ENCODE data around the gene GLCE.
A peak's percentile ranks its signal among the peaks of the same experiment; 100 is the strongest.
"Not testable (repeated sequence)": the region's sequence is repeated elsewhere in the genome, so short reads cannot be mapped to it uniquely, and the experiment has no call there.

Gene GLCE

GRCh38 chr15:69161079-69161877, 843 bp downstream of the GLCE start:
- no peak for DNase-seq

GRCh38 chr15:69161878-69162213, 1.4 kb downstream of the GLCE start:
- DNase-seq, result no peak

DNA sequence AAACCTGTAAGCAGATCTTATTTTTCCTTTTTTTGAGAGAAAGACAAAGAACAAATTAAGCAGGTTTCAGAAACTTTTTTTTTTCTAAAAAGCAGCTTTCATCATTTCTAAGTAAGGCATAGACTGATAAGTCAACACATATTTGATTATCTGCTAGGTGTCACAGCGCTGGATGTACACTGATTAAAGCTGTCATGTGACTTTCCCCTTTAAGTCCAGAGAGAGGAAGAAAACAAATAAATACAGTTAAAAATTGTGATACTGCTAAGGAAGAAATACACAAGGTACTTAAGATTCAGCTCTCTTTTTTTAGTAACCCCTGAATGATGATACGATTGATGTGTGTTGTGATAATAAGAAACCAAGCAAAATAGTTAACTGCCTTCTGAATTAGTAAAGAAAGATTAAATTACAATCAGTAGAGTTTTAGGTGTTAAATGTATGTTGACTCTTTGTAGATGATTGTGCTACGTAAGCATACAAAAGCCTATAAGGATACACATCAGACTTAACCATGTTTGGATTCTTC, 2.8 kb downstream of the GLCE start:
- no peak for DNase-seq

GRCh38 chr15:69164807-69165636, 4.6 kb downstream of the GLCE start:
- peak; percentile 15 for DNase-seq

DNA sequence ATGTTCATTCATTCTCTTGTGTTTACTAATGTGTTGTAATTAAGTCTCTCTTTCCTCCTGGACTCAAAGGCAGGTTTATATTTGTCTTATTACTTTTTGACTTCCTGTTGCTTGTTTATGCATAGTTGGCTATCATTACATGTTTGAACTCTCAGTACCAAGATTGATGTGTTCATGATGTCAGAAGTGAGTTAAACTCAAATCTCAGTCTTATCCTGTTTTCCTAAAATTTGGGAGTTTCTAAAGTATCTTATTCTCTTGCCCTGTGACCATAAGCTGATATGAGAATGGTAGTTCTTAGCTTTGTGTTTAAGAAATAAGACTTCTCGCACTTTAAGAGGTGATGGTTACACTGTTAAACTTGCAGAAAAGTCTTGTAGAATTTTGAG, 5.2 kb downstream of the GLCE start:
- no peak for DNase-seq

GRCh38 chr15:69167218-69167846, 6.9 kb downstream of the GLCE start:
- peak; percentile 68 for DNase-seq

DNA sequence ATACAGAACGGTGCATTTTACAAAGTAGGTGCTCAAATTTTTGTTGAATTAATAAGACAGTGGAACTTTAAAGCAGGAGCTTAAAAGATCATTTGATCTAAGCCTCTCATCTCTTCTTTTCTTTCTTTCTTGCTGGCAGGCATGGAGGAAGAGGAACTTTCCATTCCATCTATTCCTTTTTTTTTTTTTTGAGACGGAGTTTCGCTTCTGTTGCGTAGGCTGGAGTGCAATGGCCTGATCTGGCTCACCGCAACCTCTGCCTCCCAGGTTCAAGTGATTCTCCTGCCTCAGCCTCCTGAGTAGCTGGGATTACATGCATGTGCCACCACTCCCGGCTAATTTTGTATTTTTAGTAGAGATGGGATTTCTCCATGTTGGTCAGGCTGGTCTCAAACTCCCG, 7.9 kb downstream of the GLCE start:
- DNase-seq, result peak; percentile 75

DNA sequence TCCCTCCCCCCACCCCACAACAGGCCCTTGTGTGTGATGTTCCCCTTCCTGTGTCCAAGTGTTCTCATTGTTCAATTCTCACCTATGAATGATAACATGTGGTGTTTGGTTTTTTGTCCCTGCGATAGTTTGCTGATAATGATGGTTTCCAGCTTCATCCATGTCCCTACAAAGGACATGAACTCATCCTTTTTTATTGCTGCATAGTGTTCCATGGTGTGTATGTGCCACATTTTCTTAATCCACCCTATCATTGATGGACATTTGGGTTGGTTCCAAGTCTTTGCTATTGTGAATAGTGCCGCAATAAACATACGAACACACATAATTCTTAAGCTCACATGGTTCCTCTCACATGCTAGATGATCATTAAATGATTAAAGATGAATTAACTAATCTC, 9.1 kb downstream of the GLCE start:
- DNase-seq, result not testable (repeated sequence)

DNA sequence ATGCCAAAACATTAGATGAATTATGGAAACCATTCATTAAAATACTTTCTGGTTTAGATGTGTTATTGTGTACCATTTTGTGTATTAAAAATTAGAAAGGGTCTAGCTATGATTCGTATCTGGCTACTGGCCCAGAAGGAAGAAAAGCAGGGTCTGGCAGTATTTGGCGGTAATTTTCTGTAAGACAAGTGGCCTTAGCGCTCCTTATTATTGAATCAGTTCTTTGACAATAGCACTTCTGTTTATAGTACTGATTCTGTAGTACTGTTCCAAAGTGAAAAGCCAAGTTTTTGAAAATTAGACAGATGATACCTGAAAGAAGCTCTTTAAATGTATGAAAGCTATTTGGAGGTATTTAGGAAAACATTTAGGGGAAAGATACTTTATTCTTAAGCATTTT, 10.2 kb downstream of the GLCE start:
- no peak for DNase-seq

DNA sequence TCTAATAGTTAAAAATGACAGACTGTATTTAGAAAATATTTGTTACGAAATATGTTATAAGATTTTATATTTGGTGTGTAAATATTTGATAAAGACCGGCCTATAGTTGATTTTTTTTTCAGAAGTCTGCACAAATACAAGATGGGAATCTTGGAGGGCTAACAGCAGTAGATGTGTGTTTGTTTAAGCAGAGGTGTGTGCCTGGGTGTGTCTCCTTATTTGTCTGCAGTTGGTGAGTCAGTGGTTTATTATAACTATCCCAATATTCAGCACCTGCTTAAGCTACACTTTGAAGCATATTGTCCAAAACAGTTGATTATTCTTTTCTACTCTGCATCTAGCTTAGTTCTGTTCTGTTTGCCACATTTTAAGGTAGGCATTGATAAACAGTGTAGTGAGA, 12.4 kb downstream of the GLCE start:
- no peak for DNase-seq

- DNase-seq, result no peak
These were observed 15.1 kb downstream of the GLCE start for GRCh38 chr15:69175536-69175935.

DNA sequence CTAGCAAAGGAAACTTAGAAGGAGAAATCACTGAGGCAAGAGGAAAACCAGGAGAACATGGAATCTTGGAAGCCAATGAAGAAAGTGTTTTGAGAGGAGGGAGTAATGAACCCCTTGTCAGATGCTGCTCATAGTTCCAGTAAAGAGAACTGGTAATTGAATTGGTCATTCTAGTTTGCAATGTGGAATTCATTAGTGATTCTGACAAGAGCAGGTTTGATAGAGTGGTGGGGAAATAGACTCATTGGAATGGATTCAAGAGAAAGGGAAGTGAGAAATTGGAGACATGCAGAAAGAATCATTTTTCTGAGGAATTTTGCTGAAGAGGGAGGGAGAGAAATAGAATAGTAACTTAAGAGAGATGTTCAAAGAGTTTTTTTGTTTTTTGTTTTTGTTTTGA, 21.0 kb downstream of the GLCE start:
- peak; percentile 7 for DNase-seq

- DNase-seq, result no peak
These were observed 24.8 kb downstream of the GLCE start for GRCh38 chr15:69185216-69185615.

DNA sequence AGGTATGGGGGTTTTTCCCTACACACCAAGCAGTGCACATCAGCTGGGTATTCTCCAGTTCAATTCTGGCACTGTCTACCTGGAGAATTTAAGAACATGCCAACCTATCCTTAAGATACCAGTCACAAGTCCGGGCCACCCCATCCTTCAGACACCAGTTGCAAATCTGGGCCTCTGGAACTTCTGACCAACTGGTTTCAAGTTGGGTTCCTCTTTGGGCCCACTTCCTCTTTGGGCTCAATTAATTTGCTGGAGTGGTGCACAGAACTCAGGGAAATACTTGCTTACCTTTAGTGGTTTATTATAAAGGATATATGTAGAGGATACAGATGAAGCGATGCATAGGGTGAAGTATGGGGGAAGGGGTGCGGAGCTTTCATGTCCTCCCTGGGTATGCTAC, 25.3 kb downstream of the GLCE start:
- peak; percentile 43 for DNase-seq

GRCh38 chr15:69189157-69189556, 28.7 kb downstream of the GLCE start:
- no peak for DNase-seq

- no peak for DNase-seq
These were observed 29.7 kb downstream of the GLCE start for GRCh38 chr15:69190091-69190490.

- DNase-seq, result no peak
These were observed 30.1 kb downstream of the GLCE start for GRCh38 chr15:69190504-69190903.

DNA sequence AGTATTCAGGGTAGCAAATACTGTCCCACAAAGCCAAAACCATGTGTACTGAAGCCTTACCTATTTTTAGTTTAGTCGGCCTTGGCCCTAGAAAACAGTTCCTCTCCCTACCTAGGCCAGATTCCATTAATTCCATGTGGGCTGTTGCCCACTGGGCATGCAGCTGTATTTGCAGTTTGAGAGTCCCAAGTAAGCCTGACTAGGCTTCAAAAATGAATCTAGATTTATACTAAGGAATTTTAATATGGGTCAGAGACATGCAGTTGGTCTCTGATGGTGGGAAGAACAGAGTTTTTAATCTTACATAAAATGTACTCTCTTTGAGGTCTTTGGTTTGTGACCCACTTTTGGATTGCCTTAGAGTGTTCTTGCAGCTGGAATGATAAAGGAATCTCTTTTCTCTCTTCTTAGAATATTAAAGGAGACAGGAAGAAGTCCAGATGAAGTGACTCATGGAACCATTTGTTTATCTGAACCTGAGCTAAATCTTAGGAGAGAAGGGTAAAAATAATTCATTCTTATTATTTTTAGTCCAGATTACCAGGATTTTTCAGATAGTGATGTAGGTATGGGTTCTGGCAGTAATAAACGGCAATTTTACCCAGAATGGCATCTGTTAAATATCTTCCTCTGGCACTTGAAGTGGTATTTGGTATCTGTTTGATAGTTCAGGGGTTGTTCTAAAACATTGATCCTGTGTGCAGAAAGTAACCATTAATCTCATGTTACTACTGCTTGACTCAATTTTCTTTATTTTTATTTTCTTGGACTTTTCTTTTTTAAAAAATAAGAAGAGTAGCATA, 33.8 kb downstream of the GLCE start:
- no peak for DNase-seq

GRCh38 chr15:69194854-69195253, 34.4 kb downstream of the GLCE start:
- no peak for DNase-seq

- DNase-seq, result no peak
These were observed 40.7 kb downstream of the GLCE start for GRCh38 chr15:69200832-69201745.

- no peak for DNase-seq
These were observed 45.6 kb downstream of the GLCE start for GRCh38 chr15:69206079-69206478.

GRCh38 chr15:69209661-69210060, 49.2 kb downstream of the GLCE start:
- no peak for DNase-seq

Data from MV-4-11 (cell line).